GM19099 (cell line): ENCODE measurements around the gene USP32.

ENCODE experiments used
- POLR2A ChIP-seq: IDR thresholded peaks from 3 replicates; pipeline ENCODE4 v1.6.1; 2011; ENCODE audit warnings: low read depth; ENCODE audit not compliant: insufficient read length; ENCODE audit errors: extremely low read depth

USP32 gene

DNA sequence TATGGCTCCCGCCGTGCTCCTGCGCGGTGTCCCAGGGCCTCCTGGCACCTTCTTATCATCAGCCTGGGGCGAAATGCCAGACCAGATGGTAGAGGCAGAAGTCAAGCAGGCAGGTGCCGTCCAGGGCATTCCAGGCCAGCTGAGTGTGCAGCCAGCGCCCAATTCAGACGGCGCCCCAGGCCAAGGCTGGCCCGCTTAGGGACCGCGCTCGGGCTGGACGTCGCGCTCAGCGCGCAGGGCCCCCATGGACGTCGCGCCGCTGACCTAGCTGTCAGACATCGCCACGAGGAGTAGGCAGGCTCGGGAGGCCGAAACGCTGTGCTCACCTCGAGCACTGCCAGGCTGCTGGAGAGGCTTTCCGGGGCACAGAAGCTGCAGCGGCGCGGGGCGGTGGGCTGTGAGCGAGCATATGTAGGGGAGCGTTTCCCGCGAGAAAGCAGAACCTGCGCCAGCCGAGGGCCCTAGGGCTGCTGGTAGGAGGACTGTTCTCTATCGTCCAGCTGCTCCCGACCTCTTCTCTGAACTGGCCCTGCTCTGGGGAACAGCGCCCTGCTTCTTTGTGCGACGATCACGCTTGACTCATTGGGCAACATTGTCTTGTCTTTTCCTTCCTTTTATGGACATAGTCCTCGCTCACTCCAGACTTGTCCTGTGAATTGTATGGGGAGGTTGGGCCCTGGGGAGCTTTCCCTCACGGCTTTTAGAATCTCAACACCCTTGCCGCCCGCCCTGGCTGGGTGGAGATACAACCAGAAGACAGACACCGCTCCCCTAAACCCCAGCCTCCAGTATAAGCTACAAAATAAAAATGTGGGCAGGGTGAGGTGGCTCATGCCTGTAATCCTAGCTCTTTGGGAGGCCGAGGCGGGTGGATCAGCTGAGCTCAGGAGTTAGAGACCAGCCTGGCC is 250.6 kb downstream of the USP32 start:
- no peak for TF ChIP-seq POLR2A

DNA sequence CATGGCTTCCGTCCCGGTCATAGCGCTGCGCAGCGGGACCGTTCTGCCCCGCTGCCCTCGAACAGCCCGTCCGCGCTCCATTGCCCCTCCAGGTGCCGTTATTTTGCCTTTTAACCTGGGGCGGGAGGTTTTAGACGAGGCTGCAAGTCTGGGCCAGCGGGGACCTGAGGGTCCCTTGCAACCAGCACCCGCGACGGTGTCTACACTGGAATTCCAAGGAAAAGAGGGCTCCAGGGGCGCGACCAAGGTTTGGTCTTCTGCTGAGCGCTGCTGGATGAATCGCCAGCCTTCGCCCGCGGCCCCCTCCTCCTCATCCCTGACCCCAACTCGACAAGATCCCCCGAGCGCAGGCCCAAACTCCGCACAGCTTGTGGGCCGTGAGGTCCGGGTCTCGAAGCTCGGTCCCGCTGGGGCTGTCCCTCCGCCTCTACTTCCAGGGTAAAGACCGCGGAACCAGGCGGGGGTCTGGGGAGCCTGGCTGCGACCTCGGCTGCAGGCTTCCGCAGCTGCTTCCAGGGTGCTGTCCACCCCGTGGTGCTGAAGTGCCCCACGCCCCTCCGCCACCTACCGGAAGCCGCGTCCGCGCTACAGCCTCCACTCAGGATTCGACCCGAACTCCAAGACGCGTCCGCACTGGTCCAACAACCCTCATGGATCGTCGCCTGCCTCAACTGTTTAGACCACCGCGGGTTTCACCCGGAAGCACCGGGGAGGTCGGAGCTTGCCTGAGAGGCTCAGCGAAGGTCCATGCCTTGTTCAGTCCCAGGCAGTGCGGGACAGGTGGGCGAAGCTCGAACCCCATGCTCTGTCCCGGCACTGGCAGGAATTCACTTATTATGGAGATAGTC is 252.3 kb downstream of the USP32 start:
- TF ChIP-seq POLR2A: no peak

DNA sequence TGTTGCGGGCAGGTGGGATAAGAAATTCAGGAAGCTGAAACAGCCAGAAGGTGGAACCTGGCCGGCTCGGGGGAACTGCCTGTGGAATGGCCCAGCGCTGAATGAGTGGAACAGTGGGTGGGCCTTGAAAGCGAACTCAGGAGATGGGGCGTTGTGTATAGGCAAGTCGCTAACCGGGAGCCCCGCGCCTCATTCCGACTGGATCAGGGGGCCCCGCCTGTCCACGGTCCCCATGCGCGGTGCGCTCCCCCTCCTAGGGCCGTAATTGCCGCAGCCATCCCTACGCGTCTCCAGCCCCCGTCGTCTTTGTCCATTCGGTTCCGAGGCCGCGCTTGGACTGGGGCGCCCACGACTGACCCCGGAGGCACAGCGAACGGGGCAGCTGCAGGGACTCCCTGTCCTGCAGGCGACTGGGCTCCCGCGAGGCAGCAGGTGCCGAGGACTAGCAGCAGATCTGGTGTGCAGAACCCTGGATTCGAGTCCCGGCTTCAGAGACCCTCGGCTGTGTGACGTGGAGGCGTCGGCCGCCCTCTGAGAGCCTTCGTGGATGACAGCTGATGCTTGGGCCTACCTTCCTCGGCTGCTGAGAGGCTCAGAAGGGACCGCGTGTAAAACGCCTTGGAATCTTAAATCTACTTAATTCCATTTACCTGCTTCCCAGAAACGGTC is 253.0 kb downstream of the USP32 start:
- TF ChIP-seq POLR2A: no peak

DNA sequence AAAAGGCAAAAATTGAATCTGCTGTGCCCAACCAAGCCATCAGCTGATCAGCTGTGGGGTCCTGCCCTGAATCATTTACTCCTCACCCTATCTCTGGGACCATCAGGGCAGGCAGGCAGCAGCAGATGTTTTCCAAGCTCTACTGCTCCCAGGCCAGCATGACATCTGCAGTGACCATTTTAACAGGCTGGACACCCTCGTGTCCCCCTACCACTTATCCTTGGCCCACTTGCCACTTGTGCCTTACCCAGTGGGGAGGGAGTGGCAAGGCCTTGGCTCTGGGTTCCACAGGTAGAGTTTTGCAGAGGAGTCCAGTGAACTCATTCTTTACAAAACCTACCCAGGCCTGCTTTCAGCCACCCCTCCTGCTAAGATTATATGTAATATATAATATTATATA is 254.2 kb downstream of the USP32 start:
- TF ChIP-seq POLR2A: no peak

DNA sequence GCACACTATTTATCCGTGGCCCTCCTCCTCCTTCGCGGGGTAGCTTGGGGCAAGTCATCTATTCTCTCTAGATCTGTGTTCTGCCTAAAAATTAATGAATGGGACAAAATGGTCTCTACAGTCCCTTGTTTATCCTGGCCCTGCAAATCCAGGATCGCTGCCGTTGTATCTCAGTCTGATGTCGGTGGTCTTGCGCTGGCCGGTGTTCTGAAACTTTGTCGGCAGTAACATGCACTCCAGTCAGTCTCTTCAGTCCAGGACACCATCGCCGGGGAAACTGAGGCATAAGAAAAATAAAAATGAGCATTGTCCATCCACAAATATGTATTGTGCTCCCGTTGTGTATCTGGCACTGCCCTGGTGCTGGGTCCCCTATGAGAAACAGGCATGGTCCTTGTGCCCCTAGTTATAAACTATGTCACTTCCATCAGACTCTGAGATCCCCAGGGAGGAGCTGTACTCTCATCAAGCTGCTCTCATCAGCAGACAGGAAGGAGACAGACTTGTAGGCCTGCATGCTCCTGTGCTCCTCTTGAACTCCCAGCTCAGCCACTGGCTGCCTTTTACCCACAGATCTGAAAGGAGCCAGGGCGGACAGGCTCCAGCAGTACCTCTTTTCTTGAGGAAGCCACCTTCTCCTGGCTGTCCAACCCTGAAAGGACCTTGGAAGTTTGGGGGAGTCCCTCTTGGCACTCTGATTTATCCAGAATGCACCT is 255.8 kb downstream of the USP32 start:
- no peak for TF ChIP-seq POLR2A

DNA sequence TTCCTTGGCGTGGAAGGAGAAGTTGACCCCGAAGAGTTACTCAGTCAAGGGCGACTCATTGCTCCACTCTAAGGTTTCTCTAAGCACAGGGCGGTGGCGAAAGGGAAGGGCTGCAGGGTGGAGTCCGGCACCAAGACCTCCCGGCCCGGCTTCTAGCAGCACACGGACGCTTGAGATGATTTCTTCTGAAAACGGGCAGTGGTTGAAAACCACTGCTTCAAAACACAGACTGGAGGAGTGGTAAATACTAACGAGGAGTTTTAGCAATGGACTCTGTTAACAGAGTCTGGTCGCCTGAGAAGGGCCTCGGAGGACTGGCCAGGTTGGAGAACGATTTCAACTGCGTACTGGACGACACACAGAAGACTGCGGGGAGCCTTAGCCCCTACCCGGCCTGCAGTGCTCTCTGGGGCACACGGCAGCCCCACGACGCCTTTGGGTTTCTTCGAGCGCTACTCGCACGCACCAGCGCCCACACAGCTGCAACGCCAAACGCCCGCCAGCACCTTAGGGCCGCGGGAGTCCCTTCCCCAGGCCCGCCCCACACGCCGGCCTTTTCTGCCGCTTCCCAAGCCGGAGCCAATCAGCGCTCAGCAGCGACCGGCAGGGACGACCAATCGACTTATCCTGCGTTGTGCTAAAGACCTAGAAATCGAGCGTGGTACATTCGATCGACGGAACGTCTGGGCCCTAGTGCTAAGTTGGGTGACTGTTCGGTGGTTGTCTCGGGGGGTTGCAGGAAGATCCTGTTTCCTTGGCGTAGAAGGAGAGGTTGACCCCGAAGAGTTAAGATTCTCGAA is 256.6 kb downstream of the USP32 start:
- peak; percentile 56 for TF ChIP-seq POLR2A

DNA sequence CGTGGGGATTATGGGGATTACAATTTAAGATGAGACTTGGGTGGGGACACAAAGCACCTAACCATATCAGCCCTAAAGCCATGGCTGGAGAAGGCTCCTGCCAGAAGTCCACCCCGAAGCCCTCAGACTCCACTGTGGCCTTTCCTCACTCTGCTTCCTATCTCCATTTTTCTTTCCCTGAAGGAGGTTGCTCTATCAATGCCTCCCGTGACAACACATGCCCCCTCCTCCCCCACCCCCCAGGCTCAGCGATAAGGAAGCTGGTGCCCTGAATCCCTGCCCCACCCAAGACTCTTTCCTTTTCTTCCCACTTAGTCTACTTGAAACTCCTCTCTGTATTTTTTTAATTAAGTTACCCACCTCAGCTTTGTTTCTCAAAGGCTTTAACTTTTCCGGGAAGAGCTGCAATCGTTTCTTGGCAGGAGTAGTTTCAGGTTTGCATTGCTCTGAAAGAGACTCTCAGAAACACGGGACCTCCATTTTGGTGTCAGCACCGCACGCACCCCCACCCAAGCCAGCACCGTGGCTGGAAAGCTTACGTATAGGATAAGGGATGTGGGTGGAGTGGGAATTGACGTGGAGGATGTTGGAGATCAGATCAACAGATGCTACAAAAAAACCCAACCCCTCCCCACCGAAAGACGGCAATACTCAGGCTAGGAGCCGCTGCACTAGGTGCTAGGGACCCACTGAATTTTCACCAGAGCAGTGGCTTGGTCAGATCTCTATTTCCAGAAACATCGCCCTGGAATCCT is 257.4 kb downstream of the USP32 start:
- no peak for TF ChIP-seq POLR2A

DNA sequence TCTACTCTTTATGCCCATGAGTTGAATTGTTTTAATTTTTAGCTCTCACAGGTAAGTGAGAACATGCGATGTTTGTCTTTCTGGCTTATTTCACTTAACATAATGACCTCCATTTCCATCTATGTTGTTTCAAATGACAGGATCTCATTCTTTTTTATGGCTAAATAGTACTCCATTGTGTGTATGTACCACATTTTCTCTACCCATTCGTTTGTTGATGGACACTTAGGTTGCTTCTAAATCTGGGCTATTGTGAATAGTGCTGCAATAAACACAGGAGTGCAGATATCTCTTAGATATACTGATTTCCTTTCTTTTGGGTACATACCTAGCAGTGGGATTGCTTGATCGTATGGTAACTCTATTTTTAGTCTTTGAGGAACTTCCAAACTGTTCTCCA is 261.5 kb downstream of the USP32 start:
- no peak for TF ChIP-seq POLR2A

DNA sequence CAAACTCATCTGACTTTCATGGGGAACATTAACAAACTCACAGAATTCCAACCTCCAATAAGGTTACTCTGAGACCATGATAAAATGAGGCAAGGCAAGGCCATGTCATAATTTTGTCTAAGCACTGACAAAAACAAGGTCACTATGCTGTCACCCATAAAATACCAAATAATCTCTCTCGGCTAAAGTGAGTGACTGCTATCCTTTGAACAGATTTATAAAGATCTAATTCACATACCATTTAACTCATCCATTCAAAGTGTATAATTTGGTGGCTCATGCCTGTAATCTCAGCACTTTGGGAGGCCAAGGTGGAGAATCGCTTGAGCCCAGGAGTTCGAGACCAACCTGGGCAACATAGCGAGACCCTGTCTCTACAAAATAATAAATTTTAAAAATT is 262.8 kb downstream of the USP32 start:
- no peak for TF ChIP-seq POLR2A
